HG02981 (cell line): ENCODE results near the gene RBMS1.

Source experiments
- ATAC-seq: cut with Tn5 transposase; IDR thresholded peaks from one replicate; pipeline ENCODE4 v1.9.1; 2021; ENCODE audit warnings: mild to moderate bottlenecking, moderate library complexity; ENCODE audit not compliant: unreplicated experiment

The RBMS1 gene

DNA sequence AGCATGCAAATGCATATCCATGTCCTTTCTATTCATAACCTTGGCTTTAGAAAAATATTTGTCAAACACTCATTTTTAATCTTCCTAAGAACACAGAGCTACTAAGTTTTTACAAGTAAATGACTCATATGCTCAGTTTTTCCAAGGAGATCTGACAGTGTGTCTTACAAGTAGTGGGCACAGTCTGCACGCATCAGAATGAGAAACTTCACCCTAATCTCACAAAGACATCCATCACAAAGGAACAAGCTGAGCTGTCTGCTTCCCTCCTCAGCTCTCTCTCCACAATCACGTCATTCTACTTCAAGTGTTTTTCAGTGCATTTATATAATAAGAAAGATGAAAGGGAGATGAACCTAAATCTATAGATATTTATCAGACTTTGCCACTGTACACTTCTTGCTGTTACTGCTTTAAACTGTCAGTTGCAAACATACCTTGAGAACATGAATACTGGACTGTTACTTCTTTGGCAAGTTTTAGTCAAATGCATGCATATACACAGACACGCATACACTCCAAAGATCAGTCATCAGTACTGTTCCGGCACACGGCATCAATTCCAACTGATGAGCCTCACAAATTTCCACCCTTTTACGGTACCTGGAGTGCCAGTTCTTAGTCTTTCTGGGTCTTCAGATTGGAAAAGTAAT lies 75.7 kb downstream of the RBMS1 start:
- no peak for ATAC-seq

- no peak for ATAC-seq
Observed at GRCh38 chr2:160415991-160416390, 77.6 kb downstream of the RBMS1 start.

- no peak for ATAC-seq
Observed at GRCh38 chr2:160411955-160412354, 81.7 kb downstream of the RBMS1 start.

- peak; percentile 35 for ATAC-seq
Observed at GRCh38 chr2:160411167-160411566, 82.4 kb downstream of the RBMS1 start.

DNA sequence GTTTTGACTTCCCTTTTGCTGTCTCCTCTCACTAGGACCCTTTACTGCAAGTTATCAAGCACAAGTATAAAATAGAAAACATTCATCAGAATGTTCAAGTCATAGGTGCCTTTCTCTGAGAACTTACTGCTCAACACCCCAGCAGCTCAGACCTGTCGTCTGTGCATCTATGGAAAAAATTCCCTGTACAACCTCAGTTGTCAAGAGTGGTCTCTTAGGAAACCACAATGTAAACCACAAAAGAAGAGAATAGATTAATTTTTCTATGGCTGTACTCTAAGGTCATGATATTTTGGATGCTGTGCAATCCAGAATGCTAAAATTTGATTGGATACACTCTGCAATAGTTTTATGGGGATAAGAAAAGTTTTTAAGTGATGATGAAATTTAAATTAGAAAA lies 84.1 kb downstream of the RBMS1 start:
- no peak for ATAC-seq

DNA sequence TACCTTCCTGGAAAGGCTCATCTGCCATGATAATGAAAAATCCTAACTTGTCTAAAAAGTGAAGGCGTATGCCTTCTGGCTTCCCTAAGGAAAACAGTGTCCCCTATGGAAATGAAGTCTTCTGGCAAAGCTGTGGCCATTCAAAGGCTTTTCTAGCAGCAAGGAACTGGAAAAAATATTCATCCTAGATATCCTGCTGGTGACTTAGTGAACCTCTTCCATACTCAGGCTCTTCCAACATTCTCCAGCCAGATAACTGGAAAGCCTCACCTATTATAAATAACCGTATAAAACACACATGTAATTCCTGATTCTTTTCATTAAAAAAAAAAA lies 84.7 kb downstream of the RBMS1 start:
- ATAC-seq, result no peak

DNA sequence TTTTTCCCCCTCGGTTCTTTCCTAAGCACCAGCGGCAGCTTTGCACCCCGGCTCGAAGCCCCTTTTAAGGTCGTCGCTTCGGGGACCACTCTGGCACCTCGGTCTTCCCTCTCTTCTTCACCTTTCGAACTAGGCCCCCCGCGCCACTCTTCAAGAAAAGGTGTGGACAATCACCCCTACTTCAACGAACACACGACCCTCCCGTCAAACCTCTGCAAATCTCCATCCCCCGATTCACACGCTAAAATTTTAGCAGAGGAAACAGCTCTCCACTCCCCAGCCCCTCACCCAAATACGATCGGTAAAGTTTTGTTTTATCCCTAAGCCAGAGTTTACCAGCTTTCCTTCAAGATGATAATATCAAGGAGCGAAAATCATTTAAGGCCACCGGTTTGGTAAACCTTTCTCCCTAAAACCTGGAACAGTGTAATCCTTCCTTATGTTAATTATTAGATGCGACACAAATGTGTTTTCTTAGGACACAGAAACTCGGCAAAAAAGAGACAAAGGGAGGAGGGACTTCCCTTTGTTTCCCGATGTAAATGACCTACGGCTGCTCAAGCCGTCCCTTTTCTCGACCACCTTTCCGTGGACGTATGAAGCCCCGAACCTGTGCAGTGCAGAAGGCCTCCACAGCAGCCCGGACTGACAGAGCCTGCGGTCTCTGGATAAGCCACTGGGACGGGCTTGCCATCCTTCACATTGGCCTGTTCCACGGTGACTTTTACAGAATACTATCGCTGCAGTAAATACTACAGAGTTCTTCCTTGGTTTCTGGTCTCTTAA lies 85.2 kb downstream of the RBMS1 start:
- ATAC-seq, result no peak

GRCh38 chr2:160407393-160408172 lies 86.0 kb downstream of the RBMS1 start:
- ATAC-seq, result peak; percentile 63

GRCh38 chr2:160406591-160407392 lies 86.8 kb downstream of the RBMS1 start:
- peak; percentile 55 for ATAC-seq

DNA sequence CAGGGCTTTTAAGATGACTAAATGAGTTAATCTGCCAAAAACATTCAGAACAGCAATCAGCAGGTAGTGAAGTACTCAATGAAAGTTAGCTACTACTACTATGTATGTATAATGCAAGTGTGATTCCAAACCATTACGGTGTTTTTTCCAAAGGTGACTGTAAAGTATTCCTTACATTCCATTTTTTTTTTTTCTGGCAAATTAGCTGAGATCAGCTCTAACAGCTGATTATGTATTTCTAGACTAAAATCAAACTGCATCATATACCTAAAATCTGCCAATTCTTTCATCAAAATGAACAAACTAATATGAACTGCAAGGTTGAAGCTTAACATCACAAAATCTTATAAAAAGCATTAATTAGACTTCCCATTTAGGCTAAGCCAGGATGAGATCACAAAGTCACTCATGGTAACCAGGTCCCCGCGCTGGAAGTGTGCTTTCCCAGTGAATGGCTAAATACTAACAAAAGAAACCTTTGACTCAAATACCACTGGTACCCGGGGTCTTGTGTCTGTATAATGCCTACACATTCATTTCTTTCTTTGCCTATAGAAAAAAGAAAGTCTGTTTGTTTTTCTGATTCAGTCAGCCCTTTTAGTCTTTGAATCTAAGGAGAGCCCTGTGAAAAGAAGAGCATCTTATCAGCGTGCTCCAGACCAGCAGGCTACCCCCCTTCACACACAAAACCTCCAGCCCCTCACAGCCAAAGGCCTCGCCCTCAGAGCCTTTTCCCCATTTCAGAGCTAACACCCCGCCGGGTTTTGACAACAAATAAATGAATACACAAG lies 88.3 kb downstream of the RBMS1 start:
- ATAC-seq, result no peak

DNA sequence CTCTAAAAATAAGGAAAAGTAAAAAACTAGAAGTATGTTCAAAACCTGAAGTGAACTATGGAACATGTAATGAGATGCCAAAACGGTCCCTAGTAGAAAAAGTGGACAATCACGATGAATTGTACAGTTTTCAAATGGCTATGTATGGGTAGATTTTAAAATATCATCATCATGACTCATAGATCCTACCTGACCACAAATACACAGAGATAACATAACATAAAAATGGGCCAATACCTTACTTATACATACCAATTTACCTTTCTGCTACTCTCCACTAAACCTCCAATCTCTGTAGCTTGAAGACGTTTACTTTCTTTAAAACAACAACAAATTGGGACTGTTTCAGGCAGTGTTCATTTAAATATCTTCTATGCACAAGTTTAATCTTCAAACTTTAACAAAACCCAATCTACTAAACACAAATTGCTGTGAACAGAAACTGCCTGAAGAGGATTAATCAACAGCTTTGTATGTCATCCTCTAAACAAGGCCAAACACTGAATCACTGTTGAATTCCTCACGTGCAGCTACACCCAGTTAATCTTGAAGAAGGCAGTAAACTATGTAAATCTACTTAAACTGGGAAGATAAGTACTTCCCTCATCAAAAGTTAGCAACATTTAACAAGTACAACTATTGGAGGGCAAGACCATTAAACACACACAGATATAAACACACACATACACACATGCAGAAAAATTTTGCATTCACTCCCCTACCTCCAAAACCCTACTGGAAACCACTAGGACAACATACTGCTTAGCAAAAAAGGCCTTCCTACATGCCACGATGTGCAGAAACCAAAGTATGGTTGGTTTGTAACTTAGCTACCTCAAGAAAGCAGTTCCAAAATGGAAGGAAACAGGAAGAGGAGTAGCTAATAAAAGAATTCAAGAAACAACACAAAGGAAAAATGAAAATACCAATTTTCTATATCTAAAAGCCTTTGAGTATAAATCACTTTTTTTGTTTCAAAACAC lies 90.3 kb downstream of the RBMS1 start:
- no peak for ATAC-seq

DNA sequence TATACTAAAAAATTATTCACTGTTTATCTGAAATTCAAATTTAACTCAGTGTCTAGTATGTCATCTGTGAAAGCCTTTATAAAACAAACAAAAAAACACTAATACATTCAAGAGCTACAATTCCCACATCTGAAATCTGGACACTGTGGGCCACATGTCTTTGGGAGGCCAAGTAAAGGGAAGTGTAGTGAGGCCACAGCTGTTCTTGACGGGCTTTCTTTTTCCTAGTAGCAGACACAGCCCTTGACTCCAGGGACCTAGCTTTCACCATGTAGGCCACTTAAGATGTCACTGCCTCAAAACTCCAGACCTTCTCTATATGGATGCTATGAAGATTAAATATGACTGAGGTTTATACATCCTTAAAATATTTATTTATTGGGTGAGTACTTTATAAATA lies 91.1 kb downstream of the RBMS1 start:
- no peak for ATAC-seq

- peak; percentile 51 for ATAC-seq
Observed at GRCh38 chr2:160401895-160402294, 91.7 kb downstream of the RBMS1 start.

DNA sequence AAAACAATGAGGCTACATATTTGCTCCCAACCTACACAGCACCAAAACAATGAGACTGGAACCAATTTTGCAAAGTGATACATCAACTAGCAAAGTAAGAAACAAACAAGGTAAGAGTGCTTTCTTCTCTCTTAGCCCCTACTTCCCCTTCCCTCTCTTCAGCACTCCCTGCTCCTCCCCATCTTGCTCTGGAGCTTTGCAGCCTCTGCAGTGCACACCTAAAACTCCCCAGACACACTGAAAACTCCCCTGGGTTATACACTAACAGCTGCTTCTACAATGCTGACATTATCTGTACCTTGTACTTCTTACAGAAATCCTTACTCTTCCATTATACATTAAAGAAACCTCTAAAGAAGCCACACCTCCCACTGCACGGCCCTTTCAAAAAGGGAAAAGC lies 93.7 kb downstream of the RBMS1 start:
- ATAC-seq, result no peak

DNA sequence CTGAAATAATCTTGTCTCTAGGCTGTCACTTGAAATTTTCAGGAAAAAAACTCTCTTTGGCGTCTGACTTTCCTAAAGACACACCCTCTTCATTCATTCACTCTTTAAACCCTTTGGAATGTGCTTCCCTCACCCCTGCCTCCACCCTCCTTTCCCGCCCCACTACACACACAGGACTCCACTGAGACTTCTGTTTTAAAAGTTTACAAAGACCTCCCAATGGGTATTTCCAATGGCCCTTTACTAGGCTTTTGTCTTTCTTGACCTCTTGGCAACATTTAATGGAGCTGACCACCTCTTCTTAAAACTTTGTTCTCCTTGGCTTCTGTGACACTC lies 96.1 kb downstream of the RBMS1 start:
- ATAC-seq, result no peak

DNA sequence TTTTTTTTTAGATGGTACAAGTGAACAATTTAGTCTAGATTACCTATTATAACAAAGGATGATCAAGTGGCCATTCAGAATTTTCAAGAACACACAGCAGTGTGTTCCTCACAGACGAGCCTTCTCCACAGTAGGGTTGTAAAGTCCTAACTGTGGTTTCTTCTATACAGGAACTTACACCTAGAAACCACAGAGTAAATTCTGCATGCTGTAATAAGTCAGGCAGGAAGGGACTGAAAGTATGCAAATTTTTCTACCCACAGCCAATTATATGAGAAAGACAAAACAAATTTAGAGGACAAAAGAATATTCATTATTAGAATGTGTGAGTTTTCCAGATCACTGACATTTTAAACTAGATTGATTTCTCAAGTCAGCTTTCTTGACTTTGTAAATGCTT lies 99.5 kb downstream of the RBMS1 start:
- ATAC-seq, result peak; percentile 99

GRCh38 chr2:160392201-160392600 lies 101.4 kb downstream of the RBMS1 start:
- ATAC-seq, result no peak

DNA sequence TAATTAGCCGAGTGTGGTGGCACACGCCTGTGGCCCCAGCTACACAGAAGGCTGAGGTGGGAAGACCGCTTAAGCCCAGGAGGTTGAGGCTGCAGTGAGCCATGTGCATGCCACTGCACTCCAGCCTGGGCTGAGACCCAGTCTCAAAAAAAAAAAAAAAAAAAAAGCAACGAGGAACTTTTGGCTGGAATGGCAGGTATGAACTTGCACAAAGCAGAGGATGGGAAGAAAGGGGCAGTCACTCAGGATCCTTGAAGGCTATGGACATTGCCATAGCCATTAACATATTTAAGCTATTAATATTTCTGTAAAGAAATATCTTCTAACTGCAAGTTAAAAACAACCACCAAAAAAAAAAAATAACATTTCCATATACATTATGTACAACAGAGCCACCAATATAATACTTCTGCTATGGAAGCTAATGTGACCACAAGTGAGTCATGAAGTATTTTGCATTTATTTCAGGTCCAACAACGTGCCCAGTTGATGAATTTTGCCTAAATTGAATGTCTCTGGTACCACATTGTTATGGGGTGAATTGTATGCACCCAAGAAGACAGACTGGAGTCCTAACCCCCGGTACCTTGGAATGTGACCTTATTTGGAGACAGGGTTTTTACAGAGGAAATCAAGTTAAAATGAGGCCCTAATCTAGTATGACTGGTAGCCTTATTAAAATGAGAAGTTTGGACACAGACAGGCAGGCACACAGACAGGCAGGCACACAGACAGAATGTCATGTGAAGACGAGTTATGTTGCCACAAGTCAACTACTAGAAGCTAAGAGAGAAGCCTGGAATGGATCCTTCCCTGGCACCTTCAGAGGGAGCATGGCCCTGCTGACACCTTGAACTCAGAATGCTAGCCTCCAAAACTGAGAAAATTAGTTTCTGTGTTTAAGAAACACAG lies 102.8 kb downstream of the RBMS1 start:
- no peak for ATAC-seq
